Stomach (tissue), 4 donors: ENCODE data around the gene NEURL2.

Experiments used
- EP300 ChIP-seq: sonication (generic); formaldehyde crosslinking; IDR thresholded peaks from one replicate; pipeline ENCODE4 v1.6.1; 2017; ENCODE audit warnings: antibody characterized with exemption
- TF ChIP-seq, protein P1 (sequence below), 7 experiments: fragments of 450-650 bp in 4 of 7; fragments of 200-600 bp in 3 of 7; sonication (generic) in 3 of 7; IDR thresholded peaks; one replicate each; pipeline ENCODE4 v1.5.1; 2016 to 2019; ENCODE audit warnings: antibody characterized with exemption in 7 of 7, control low read depth in 2 of 7, mild to moderate bottlenecking in 1 of 7

DNA sequence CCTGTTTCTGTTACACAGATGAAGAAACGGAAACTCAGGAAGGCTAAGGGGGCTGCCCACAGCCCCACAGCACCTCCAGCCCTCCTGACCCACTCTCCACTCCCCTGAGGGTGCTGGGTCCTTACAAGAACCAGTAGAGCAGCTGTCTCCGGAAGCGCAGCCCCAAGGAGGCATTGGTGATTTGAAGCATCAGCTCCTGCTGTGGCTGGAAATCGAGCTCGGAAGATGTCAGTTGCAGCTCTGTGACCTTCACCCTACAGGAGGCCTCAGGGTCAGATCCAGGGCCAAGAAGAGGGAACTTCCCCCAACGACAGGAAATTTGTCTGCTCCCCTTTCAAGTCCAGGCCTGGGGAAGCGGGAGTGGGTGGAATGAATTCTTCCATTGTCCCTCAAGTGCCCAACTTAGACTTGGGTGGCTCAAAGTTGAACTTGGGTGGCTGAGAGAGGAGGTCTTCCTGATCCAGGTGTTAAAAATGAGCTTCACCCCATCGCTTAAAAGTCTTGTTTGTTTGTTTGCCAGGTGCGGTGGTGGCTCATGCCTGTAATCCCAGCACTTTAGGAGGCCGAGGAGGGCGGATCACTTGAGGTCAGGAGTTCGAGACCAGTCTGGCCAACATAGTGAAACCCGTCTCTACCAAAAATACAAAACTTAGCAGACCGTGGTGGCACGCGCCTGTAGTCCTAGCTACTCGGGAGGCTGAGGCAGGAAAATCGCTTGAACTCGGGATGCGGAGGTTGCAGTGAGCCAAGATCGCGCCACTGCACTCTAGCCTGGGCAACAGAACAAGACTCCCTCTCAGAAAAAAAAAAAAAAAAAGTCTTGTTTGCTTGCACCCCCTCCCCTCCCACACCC, 19.0 kb upstream of the NEURL2 start:
- TF ChIP-seq, protein P1, sequence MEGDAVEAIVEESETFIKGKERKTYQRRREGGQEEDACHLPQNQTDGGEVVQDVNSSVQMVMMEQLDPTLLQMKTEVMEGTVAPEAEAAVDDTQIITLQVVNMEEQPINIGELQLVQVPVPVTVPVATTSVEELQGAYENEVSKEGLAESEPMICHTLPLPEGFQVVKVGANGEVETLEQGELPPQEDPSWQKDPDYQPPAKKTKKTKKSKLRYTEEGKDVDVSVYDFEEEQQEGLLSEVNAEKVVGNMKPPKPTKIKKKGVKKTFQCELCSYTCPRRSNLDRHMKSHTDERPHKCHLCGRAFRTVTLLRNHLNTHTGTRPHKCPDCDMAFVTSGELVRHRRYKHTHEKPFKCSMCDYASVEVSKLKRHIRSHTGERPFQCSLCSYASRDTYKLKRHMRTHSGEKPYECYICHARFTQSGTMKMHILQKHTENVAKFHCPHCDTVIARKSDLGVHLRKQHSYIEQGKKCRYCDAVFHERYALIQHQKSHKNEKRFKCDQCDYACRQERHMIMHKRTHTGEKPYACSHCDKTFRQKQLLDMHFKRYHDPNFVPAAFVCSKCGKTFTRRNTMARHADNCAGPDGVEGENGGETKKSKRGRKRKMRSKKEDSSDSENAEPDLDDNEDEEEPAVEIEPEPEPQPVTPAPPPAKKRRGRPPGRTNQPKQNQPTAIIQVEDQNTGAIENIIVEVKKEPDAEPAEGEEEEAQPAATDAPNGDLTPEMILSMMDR (IDR thresholded peaks at IDR 0.05) = no peak
- no peak for TF ChIP-seq EP300
